Measurements from ENCODE around the gene SCD. TPM values are rescaled to one million over a fixed set of nuclear protein-coding genes. Genes with fewer than 3 reads are reported as not detected.

SCD gene
- total and polyA plus RNA-seq, 4 donors: 43.4 to 1,255 (median 234) TPM

GRCh38 chr10:100364735-100365391 is 17.8 kb downstream of the SCD start (continued):
- TF ChIP-seq MAX (IDR thresholded peaks at IDR 0.05) (peak; percentile 90), REST (IDR thresholded peaks at IDR 0.05) (peak; percentile 64), YY1 (IDR thresholded peaks at IDR 0.05) (peak; percentile 95), RXRA (IDR thresholded peaks at IDR 0.05) (peak; percentile 98 to 99), NR2F2 (IDR thresholded peaks at IDR 0.05) (peak; percentile 62)

GRCh38 chr10:100368721-100369120 is 21.7 kb downstream of the SCD start:
- no peak for TF ChIP-seq MAX (IDR thresholded peaks at IDR 0.05)
- no peak for TF ChIP-seq HNF4A (conservative IDR thresholded peaks at IDR 0.05)
- TF ChIP-seq ZBTB33 (IDR thresholded peaks at IDR 0.05): no peak
- no peak for TF ChIP-seq GABPA (IDR thresholded peaks at IDR 0.05 in 1 of 2, conservative IDR thresholded peaks at IDR 0.05 in 1 of 2)
- TF ChIP-seq YY1 (IDR thresholded peaks at IDR 0.05): no peak
- no peak for TF ChIP-seq TAF1 (conservative IDR thresholded peaks at IDR 0.05)
- no peak for TF ChIP-seq RXRA (IDR thresholded peaks at IDR 0.05)
- no peak for TF ChIP-seq RAD21 (IDR thresholded peaks at IDR 0.05)
- TF ChIP-seq EGR1 (IDR thresholded peaks at IDR 0.05; ENCODE audit: low read depth in 2 of 2): no peak
- TF ChIP-seq REST (IDR thresholded peaks at IDR 0.05): no peak
- TF ChIP-seq HNF4G (IDR thresholded peaks at IDR 0.05): no peak
- TF ChIP-seq ATF3 (IDR thresholded peaks at IDR 0.05): no peak
- Histone ChIP-seq H3K27me3 (ENCODE audit: control insufficient read depth in 4 of 4, insufficient read depth in 4 of 4, low read length in 3 of 4) (no peaks in the 10 kb centered on the region), H3K9ac (ENCODE audit: low read depth in 1 of 2, low read length in 2 of 2) (no peak overlapping the region), H3K9me3 (ENCODE audit: control insufficient read depth in 4 of 4, low read length in 3 of 4) (no peaks in the 10 kb centered on the region), H3K4me3 (ENCODE audit: low read depth in 1 of 3, low read length in 3 of 3) (no peak overlapping the region), H3K36me3 (ENCODE audit: control insufficient read depth in 4 of 4, insufficient read depth in 3 of 4, low read depth in 1 of 4, low read length in 3 of 4) (no peaks in the 10 kb centered on the region), H3K27ac (ENCODE audit: low read depth in 1 of 2, low read length in 2 of 2) (no peak overlapping the region), H3K4me1 (ENCODE audit: control insufficient read depth in 4 of 4, insufficient read depth in 4 of 4, low read length in 3 of 4) (peaks cover 8 to 44% (median 19%) of the 10 kb centered on the region in 4 donors)
- no peak for DNase-seq (ENCODE audit: low spot score)
